GM21717 (cell line): ENCODE results near the gene LPGAT1.
"Not testable (repeated sequence)": the region's sequence is repeated elsewhere in the genome, so short reads cannot be mapped to it uniquely, and the experiment has no call there.

Source experiments
- ATAC-seq: cut with Tn5 transposase; IDR thresholded peaks from one replicate; pipeline ENCODE4 v1.9.1; 2021; ENCODE audit warnings: mild to moderate bottlenecking, moderate library complexity; ENCODE audit not compliant: unreplicated experiment

The LPGAT1 gene

GRCh38 chr1:211710566-211711314 lies 119.8 kb downstream of the LPGAT1 start:
- no peak for ATAC-seq

GRCh38 chr1:211708926-211709325 lies 121.6 kb downstream of the LPGAT1 start:
- no peak for ATAC-seq

GRCh38 chr1:211708006-211708405 lies 122.6 kb downstream of the LPGAT1 start:
- no peak for ATAC-seq

- ATAC-seq, result no peak
These were observed 125.0 kb downstream of the LPGAT1 start for GRCh38 chr1:211705467-211706091.

- no peak for ATAC-seq
These were observed 126.0 kb downstream of the LPGAT1 start for GRCh38 chr1:211704543-211704942.

GRCh38 chr1:211703812-211704537 lies 126.6 kb downstream of the LPGAT1 start:
- ATAC-seq, result no peak

GRCh38 chr1:211701733-211702132 lies 128.8 kb downstream of the LPGAT1 start:
- no peak for ATAC-seq

GRCh38 chr1:211699059-211699458 lies 131.5 kb downstream of the LPGAT1 start:
- no peak for ATAC-seq

- ATAC-seq, result peak; percentile 54
These were observed 132.2 kb downstream of the LPGAT1 start for GRCh38 chr1:211698161-211699026.

GRCh38 chr1:211697356-211697755 lies 133.2 kb downstream of the LPGAT1 start:
- peak; percentile 65 for ATAC-seq

- peak; percentile 51 for ATAC-seq
These were observed 135.3 kb downstream of the LPGAT1 start for GRCh38 chr1:211695135-211695816.

- not testable (repeated sequence) for ATAC-seq
These were observed 136.7 kb downstream of the LPGAT1 start for GRCh38 chr1:211693911-211694310.
